ENCODE data around the gene UNCX.
A peak's percentile ranks its signal among the peaks of the same experiment; 100 is the strongest.

GRCh38 chr7:1237704-1238255 lies 5.1 kb downstream of the UNCX start:
- TF ChIP-seq CTCF (conservative IDR thresholded peaks at IDR 0.05; ENCODE audit: low read depth in 2 of 2) (no peak), NANOG (IDR thresholded peaks at IDR 0.05; ENCODE audit: borderline replicate concordance) (no peak), EZH2 (IDR thresholded peaks at IDR 0.05; ENCODE audit: low read depth, unreplicated experiment) (peak; percentile 100), CREB1 (CRISPR knock-in tag; IDR thresholded peaks at IDR 0.05; ENCODE audit: low read depth) (no peak), POLR2AphosphoS5 (IDR thresholded peaks at IDR 0.05; ENCODE audit: low read depth) (no peak), EZH2phosphoT487 (IDR thresholded peaks at IDR 0.05; ENCODE audit: unreplicated experiment) (peak; percentile 98), STAT1 (IDR thresholded peaks at IDR 0.05; ENCODE audit: unreplicated experiment) (no peak)
